Neural crest cell (in vitro differentiated cells): ENCODE data around the gene CSTB. TPM values are rescaled to one million over a fixed set of nuclear protein-coding genes. Genes with fewer than 3 reads are reported as not detected.

Experiments used
- DNase-seq: peaks from one replicate; pipeline ENCODE4 v3.0.0; 2021; ENCODE audit warnings: low read depth, mixed read lengths, low spot score
- H3K27ac Mint-ChIP-seq: one replicate; pipeline ENCODE4 v1.8.0; 2021; ENCODE audit warnings: mild to moderate bottlenecking, mixed read lengths; ENCODE audit not compliant: unreplicated experiment
- H3K27me3 Mint-ChIP-seq: 2 replicates; pipeline ENCODE4 v1.8.0; 2021; ENCODE audit warnings: low read depth, mild to moderate bottlenecking, mixed read lengths
- H3K36me3 Mint-ChIP-seq: 2 replicates; pipeline ENCODE4 v1.8.0; 2021; ENCODE audit warnings: low read depth, mild to moderate bottlenecking, mixed read lengths
- H3K4me1 Mint-ChIP-seq: 2 replicates; pipeline ENCODE4 v1.8.0; 2021; ENCODE audit warnings: mixed read lengths
- H3K4me3 Mint-ChIP-seq: one replicate; pipeline ENCODE4 v1.8.0; 2021; ENCODE audit warnings: mild to moderate bottlenecking, mixed read lengths
- H3K9me3 Mint-ChIP-seq: 2 replicates; pipeline ENCODE4 v1.8.0; 2021; ENCODE audit warnings: mixed read lengths
- CTCF ChIP-seq: fragments of 200-600 bp; sonication (generic); conservative IDR thresholded peaks from 2 replicates; pipeline ENCODE4 v1.5.0; 2021; ENCODE audit warnings: antibody characterized with exemption, mild to moderate bottlenecking
- total RNA-seq: library from RNA; stranded (reverse); gene quantifications from 2 replicates; pipeline ENCODE4 v1.2.1, GENCODE V29; 2021

Gene CSTB
- total RNA-seq, 1 donor from 2014 or later, result 37.1 TPM

DNA sequence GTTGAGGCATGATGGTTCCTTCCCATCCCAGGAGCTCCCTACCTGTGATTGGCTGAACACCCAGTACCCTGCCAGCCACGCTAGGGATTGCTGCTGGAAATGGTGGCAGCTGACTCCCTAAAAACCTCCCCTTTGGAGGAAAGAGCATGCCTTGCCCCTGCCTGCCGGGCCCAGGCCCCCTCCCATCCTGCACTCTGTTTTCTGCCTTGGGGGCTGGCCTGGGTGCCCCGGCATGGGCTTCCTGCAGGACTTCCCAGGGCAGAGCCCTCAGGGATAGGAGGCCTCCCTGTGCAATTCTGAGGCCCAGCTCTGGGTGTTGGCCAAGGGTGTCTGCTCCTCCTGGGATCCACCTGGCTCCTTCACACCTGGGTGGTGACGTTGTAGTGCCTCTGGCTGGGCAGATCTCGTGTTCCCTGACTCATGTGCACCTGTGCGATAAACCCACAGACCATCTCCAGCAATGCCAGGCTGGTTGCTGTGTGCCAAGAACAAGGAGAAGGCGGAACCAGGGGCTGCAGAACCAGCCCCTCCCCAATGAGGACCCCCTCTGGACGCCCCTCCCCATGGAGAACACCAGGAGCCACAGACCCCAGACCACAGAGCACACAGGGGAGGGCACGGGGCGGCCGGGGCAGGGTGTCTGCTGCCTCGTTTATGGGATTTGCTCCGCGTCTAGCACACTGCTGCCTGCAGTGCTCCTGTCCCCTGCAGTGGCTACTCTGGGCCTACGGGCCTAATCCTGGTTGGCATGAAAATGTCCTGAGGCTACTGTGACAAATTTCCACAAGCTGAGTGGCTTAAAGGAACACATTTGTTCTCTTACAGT lies 13.6 kb downstream of the CSTB start:
- no peak overlapping the region for H3K4me3 Mint-ChIP-seq
- H3K27me3 Mint-ChIP-seq, result no peaks in the 10 kb centered on the region
- no peaks in the 10 kb centered on the region for H3K36me3 Mint-ChIP-seq
- H3K27ac Mint-ChIP-seq, result peak overlapping the region; percentile 50
- peaks cover 4% of the 10 kb centered on the region for H3K4me1 Mint-ChIP-seq
- H3K9me3 Mint-ChIP-seq, result no peaks in the 10 kb centered on the region
- DNase-seq, result no peak
- TF ChIP-seq CTCF, result no peak

- TF ChIP-seq CTCF, result no peak
Measured at GRCh38 chr21:43761886-43762285, 14.2 kb downstream of the CSTB start.

DNA sequence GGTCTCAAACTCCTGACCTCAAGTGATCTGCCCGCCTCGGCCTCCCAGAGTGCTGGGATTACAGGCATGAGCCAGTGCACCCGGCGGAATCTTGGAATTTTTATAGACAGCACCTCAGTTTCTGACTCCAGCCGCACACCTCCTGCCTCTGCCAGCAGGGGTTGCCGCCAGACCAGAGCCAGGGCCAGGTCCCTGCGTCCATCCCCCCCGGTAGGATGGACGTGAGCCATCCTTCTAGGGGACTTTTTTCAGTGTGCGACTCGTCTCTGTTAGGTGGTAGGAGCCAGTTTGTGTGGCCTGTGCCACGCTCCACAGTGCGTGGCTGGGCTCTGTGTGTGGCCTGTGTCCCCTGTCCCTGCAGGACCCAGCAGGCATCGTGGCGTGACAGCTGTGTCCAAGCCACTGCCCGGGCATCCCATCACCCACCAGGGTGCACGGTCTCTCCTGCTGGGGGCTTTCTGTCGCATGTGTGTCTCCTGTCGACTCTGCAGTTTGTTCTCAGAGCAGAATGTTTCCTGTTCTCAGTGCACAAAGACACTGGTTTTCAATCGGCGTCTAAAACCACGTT lies 15.6 kb downstream of the CSTB start:
- DNase-seq, result no peak
- H3K36me3 Mint-ChIP-seq, result no peaks in the 10 kb centered on the region
- no peaks in the 10 kb centered on the region for H3K27me3 Mint-ChIP-seq
- H3K9me3 Mint-ChIP-seq, result no peaks in the 10 kb centered on the region
- H3K4me3 Mint-ChIP-seq, result no peak overlapping the region
- no peak overlapping the region for H3K27ac Mint-ChIP-seq
- H3K4me1 Mint-ChIP-seq, result no peaks in the 10 kb centered on the region
- no peak for TF ChIP-seq CTCF

More at GRCh38 chr21:43761886-43762285, 14.2 kb downstream of the CSTB start:
- H3K27me3 Mint-ChIP-seq, result no peaks in the 10 kb centered on the region
- no peaks in the 10 kb centered on the region for H3K36me3 Mint-ChIP-seq
- DNase-seq, result no peak
- no peak overlapping the region for H3K27ac Mint-ChIP-seq
- no peaks in the 10 kb centered on the region for H3K9me3 Mint-ChIP-seq
- no peaks in the 10 kb centered on the region for H3K4me1 Mint-ChIP-seq
- H3K4me3 Mint-ChIP-seq, result no peak overlapping the region

DNA sequence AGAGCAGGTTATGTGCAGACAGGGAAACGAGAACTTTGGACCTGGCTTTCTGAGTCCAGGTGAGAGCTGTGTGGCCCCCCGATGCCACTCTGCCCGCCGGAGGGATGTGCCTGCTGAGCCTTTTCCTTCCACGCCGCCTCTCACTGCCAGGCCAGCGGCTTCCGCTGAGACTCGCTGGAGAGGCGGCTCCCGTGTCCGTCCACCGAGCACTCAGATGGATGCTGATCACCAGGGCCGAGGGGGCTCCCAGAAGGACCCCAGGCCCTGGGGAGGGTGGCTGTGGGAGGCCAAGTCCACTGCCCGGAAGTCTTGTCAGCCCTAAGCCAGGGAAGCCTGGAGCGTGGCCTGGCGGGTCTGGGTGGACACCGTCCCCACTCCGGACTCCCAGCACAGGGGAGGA lies 16.5 kb downstream of the CSTB start:
- no peaks in the 10 kb centered on the region for H3K4me1 Mint-ChIP-seq
- H3K9me3 Mint-ChIP-seq, result no peaks in the 10 kb centered on the region

GRCh38 chr21:43758811-43759210 lies 17.3 kb downstream of the CSTB start:
- Mint-ChIP-seq H3K4me1 (no peaks in the 10 kb centered on the region), H3K27me3 (no peaks in the 10 kb centered on the region), H3K36me3 (no peaks in the 10 kb centered on the region), H3K27ac (no peak overlapping the region), H3K9me3 (no peaks in the 10 kb centered on the region), H3K4me3 (no peak overlapping the region)
- no peak for TF ChIP-seq CTCF
- DNase-seq, result no peak

More for the DNA sequence above, 16.5 kb downstream of the CSTB start:
- no peak for DNase-seq
- no peak overlapping the region for H3K4me3 Mint-ChIP-seq
- H3K27me3 Mint-ChIP-seq, result no peaks in the 10 kb centered on the region
- no peak overlapping the region for H3K27ac Mint-ChIP-seq
- no peak for TF ChIP-seq CTCF
- H3K36me3 Mint-ChIP-seq, result no peaks in the 10 kb centered on the region
